Tongue (tissue), 2 donors: ENCODE measurements around the gene RRM2. TPM values are rescaled to one million over a fixed set of nuclear protein-coding genes. Genes with fewer than 3 reads are reported as not detected.

ENCODE experiments used
- DNase-seq: peaks from one replicate; pipeline ENCODE4 v3.0.0-alpha.2; 2015
- total RNA-seq: library from RNA; depleted of rRNA; stranded (reverse); fragments of >200 nt; gene quantifications from one replicate; pipeline ENCODE4 v1.2.3, GENCODE V29; 2014

The RRM2 gene
- total RNA-seq, 1 donor from 2014 or later = 20.3 TPM

DNA sequence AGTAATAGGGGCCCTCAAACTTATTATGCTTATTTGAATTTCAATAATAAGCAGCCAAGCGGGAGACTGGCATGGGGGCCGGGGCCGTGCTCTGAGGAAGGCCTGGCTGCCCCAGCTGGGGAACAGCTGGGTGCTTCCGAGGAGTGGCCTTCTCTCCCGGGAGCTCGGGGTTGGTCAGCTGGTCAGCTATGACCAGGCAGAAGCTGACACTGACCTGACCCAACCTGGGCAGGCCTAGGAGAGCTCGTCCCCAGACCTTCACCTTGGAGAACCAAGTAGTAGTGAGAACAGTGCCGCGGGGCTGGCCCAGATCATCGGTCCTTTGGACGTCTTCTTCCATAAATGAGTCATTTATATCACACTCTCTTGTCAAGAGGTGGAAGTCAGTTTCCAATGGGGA lies 36.1 kb downstream of the RRM2 start:
- DNase-seq = no peak

DNA sequence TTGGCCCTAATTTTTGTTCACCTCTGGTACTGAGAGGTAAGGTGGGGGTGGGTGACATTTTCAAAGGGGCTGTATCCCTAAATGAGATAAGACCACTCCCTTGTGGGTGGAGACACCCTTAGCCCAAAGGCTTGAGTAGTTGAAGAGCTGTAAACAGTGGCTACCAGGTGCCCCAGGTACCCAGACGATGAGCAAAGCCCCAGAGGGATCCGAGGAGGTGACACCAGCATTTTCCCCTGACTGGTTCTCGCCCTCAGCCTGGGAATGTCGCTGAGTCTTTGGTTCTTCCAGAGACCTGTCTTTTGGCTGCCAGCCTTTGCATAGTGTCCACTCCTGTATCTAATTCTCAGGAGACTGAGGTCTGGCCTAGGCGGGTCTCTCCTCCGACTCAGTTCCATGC lies 36.5 kb downstream of the RRM2 start:
- DNase-seq = no peak

DNA sequence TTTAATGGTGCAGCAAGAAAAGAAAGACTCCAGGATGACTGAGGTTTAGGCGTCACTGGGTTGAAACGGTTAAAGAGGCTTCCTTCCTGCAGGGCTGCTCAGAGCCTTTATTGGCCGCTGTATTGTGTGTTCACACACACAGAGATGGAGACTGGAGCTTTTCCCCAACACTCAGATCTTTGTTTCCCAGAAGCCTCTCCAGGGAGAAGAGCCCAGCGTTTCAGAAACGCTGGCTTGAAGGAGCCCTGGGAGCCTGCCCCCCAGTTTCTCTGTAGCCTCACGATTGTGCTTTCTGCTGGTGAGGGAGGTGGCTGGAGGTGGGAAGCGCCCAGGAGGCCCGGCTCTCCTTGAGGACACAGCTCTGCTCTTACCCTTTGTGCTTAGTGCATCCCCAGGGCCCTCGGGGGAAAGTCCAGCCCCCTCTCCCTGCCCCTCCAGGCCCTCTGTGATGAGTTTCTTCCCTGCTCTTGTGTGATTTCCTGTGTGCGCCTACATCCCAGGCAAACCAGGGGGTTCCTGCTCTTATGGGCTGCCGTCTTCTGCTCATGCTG lies 37.1 kb downstream of the RRM2 start:
- DNase-seq = no peak

DNA sequence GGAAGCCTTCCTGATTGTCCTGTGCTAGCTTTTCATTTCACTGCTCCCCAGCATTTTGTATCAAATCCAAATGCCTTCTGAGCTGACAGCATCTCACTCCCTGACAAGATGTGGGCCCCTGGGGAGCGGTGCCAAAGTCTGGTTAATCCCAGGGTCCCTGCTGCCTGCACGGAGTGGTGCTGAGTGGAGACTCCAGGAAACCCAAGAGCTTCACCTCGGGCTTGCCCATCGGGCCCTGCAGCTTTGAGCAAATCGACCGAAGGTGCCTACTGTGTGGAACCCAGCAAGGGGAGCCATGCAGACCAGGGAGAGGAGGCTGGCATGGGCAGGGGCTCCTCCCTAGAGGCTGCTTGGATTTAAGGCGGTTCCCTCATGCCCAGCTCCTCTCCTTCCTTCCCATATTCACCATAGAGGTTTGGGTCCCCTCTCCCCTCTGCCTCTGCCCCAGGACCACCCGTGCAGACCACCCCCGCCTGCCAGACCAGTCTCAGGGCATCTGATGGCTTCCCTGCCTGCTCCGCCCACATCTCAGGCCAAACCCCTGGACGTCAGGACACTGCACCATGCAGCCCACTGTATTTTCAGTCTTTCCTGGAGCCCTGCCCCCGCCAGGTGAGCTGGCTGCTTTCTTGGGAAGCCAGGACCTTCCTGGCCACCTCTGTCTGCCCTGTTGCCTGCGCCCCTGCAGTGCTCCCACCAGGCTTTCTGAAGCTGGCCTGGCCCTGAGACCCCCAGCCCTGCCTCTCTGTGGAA lies 37.8 kb downstream of the RRM2 start:
- DNase-seq = no peak

DNA sequence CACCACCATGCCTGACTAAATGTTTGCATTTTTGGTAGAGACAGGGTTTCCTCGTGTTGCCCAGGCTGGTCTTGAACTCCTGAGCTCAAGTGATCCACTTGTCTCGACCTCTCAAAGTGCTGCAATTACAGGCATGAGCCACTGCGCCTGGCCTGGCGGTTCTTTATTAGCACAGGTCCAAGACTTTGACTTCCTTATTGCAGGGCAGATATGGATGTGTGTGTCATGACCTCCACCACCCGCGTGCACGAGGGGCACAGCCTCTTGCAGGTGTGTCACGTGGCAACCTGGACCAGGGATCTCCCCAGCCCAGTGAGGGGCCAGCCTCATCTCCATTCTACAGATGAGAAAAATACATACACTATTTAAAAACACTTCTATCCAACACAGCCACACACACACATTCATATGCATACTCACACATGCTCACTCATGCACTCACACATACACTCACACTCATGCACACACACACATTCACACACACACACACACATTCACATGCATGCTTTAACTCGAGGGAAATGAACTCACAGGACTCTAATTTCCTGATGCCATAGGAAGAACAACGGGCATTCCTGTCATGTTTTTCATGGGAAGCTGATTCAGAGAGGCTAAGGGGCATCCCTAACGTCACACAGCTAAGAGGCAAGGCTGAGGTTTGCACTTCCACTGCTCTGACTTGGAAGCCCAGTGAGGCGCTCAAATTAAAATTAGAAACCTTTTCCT lies 38.8 kb downstream of the RRM2 start:
- no peak for DNase-seq

DNA sequence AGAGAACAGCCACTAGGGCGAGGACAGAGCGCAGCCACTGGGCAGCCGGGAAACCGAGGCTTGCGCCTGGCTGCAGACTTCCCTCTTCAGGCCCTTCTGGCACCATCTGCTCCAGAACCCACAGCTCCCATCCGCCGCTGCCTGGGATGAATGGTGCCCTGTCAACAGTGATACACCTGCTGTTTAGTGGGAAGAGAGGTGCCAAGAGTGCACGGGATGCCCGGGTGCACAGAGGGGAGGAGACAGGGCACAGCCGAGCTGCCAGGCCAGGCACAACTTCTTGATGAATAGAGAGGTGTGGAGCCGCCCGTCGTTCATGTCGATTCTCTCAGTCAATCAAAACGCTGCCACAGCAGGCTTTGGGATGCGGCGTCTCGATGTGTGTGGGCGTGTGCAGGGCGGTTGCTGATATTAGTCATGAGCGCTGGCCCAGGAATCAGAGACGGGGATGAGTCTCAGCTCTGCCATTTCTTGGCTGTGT lies 39.5 kb downstream of the RRM2 start:
- DNase-seq = no peak

DNA sequence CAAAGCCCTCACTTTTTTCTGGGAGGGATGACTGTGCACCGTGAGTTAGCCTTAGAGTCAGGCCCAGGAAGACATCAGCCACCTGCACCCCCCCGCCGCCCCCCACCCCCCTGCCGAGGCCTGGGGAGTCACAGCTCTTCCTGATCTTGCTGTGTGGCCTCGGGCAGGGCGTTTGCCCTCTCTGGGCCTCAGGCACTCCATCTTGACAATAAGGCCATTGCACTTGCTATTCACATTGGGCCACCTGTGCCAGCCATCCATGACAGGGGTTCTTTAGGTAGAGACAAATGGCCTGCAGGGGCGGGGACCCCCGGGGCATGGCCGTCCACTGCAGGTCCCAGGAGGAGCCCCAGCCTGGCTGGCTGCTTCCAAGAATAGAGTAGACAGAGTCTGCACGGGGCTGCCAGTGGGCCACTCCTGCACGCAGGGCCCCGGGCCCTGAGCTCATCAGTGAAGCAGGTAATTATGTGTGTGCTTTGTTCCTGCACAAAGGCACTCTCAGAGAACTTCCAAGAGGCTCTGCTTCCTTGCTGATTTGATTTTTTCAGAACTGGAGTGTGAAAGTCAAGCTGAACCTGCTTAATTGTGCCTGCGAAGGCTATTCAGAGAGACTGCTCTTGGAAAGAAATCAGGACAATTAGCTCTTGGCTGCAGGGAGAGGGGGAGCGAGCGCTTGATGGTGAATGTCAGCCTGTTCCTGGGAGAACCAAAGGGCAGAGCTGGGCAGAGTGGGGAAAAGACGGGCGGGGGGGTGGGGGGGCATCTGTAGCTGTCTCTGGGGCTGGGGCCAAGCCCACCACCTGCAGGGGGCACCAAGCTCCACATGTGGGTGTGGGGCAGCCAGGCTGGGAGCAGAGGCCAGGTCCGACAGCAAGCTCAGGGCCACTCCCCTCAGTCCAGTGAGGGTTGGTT lies 40.3 kb downstream of the RRM2 start:
- peak; percentile 40 for DNase-seq

DNA sequence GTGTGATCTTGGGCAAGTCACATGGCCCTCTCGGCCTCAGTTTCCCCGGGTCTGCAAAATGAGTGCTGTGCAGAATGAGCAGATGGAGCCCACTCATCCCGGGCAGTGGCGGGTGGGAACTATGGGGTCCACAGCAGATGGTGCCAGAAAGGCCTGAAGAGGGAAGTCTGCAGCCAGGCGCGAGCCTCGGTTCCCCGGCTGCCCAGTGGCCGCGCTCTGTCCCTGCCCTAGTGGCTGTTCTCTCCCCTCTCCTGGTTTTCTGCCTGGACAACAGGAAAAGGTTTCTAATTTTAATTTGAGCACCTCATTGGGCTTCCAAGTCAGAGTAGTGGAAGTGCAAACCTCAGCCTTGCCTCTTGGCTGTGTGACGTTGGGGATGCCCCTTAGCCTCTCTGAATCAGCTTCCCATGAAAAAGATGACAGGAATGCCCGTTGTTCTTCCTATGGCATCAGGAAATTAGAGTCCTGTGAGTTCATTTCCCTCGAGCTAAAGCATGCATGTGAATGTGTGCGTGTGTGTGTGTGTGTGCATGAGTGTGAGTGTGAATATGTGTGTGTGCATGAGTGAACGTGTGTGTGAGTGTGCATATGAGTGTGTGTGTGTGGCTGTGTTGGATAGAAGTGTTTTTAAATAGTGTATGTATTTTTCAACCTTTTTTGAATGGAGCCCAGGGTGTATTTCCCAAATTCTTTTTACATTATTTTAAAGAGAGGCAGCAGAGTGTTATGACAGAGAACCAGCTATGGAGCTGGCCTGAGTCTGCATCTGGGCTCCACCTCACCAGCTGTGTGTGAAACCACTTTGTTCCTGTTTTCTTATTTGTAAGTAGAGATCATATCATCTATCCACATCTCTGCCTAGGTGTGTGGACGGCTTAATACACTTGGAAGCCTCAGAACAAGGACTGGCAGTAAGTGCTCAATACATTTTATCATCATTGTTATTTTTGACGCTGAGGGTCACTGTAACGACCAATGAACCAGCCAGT lies 41.3 kb downstream of the RRM2 start:
- no peak for DNase-seq

DNA sequence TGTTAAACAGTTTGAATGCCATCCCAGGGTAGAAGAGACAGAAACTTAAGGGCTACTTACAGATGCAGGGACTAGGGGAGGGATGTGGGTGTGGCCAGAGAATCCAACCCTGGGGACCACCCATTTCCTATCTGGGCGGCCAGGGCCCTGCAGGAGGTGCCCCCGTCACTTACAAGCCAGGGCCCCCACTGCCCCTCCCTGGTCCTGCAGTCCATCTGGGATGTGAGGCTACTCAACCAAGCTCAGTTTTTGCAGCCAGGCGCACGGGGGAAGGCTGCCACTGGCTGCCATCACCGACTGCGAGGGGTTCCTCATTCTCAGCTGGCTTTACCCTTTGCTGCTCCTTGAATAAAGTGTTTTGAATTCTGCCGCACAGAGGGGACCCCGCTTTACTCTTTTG lies 42.1 kb downstream of the RRM2 start:
- DNase-seq = no peak

DNA sequence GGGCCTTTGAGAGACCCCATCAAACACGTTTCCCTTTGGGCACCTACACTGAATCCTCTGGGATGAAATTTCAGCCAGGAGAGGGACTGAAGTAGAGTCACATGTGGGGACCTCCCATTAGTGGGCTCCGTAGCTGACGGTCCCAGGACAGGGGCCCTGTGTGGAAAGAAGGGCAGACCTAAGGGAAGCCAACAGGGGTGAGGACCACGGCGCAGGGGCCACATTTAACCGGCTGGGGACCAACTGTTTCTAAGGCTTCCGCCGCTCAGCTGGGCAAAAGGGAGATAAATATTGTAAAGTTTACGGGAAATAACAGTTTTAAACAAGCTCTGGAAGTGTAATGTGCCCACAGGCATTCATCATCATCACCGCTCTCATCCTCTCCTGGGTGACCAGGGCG lies 42.7 kb downstream of the RRM2 start:
- no peak for DNase-seq

DNA sequence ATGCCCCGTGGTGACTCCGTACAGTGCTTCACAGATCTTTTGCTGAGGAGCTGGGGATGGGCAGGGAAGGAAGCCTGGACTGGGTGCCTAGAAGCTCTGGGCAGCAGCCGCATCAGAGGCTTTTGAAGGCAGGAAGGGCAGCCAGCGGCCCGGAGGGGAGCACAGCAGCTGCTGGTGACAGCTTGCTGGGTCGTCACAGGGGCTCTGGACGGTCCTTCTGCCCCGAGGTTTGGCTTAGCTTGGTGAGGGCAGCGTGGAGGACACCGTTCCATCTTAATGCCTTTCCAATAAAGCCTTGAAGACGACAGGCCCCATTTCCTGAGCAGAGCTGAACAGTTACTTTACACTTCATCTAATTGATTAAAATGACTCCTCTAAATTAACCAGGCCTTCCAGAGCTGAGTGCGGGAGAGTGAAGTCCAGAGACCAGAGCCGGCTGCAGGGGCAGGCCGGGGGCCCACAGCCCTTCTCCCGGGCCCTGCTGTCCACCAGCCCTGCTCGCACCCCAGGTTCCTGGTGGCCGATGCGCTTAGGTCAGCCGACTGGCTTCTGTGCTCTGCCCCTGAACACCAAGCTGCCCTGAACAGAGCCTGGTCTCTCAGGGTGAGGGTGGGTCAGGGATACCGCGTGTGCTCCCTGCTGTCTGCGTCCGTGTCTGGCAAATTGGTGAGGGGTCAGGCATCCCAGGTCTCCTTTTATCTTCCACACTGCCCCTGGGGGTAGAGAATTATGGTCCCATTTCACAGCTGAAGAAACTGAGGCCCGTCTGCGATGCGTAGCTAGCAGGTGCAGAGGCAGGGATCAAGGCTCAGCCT lies 43.5 kb downstream of the RRM2 start:
- no peak for DNase-seq

DNA sequence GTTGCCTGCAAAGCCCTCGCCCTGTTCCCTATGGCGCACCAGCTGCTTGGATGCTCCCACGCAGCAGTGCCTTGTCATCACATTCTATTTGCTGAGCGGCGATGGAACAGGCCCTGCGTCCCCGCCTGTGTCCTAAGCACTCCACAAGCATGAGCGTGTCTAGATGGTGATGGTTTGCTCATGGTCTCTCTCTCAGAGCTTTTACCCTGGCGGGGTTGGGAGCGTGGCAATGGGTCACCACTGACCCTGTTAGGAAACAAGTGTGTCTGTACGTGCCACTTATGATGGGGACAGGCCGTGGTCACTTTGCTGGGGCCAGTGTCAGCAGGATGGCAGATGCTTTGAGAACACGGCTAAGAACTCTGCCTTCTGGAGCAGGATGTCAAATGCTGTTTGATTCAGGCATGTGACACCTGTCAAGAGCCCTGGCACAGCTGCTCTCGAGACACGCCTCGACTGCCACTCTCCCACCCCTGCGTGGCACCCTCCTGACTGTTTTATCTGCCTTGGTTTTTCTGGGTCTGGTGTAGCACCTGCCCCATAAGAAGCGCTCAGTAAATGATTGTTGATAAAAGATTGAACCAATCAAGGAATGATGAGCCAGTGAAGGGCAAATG lies 44.2 kb downstream of the RRM2 start:
- peak; percentile 57 for DNase-seq

DNA sequence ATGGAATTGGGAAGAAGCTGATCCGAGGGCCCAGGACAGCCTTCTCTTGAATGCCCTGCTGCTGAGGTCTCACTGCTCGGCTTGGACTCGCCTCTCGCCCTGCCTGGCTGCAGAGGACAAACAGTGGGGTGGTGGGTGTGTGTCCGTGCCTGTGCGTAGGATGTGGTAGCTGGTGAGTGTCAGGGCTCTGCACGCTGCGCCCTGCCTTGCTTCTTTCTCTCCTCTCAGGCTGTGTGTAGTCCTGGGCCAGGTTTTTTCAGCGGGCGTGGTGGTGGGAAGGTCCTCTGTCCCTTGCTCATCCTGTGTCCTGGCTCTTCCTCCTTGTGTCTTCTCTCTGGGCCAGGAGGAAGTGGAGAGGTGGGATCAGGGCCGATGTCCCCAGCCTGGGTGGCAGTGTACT lies 44.8 kb downstream of the RRM2 start:
- DNase-seq = no peak

DNA sequence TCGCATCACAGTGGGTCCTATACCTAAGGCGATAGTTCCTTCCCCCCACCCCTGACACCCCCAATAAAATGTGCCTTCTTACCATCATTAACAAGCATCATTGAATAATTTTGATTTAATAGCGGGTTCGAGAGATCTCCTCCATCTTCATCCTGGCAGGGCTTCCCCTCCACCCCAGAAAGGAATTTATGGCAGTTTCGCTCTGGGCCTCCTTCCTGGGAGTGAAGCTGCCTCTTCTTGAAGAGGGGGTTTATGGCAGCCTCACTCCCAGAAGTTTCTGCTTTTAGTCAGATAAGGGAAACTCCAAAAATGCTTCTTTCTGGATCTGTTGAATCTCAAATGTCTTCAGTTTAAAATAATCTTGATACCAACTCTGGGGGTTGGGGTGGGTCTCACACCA lies 45.7 kb downstream of the RRM2 start:
- DNase-seq = no peak

DNA sequence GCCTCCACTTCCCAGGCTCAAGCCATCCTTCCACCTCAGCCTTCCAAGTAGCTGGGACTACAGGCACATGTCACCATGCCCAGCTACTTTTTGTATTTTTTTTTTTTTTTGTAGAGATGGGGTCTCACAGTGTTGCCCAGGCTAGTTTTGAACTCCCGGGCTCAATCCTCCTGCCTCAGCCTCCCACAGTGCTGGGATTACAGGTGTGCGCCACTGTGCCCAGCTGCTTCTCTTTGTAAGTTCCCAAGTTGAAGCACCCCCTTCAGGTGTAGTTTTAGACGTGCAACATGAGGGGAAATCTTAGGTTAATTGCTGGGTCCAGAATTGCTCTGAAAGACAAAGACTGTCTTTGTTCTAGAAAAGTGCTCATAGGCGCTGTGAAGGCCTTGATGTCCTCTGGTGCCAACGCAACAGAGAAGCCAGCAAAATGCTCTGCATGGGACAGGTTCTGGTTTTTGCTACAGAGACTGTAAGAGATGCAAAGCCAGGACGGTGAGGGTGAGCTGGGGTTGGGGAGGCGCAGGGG lies 46.6 kb downstream of the RRM2 start:
- DNase-seq = no peak

DNA sequence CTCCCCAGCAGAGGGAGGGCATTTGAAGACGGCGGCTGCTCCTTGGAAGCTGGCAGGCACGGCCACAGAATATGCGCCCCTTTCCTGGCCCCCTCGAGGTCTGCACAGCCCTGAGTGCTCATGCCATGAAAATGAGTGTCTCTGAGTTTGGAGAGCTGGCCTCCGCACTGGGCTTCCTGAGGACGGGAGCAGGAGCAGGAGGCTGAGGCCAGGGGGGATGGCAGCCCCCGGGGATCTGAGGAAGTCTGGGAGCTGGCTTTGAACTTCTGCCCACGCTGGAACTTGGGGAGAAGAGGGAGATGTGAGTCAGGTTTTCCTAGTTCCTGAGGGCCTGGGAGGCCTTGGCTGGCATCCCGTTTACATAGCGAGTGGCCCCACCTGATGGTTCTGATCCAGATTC lies 47.0 kb downstream of the RRM2 start:
- no peak for DNase-seq

DNA sequence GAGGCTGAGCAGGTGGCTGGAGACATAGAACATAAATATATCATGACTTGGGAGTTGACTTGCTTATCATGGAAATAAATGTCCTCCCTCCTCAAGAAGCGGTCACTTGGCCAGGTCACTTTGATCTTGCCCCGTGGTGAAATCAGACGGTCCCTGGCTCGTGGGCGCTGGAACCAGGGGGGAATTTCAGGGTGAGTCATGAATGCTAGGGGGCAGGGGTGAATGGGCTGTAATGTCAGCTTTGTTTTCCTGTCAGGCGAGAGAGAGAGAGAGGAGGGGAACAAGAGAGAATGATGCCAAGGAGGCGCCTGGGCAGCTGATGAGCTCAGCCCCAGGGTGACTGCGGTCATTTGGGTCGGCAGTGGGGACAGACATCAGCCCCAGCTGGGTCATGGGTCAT lies 47.7 kb downstream of the RRM2 start:
- DNase-seq = no peak

DNA sequence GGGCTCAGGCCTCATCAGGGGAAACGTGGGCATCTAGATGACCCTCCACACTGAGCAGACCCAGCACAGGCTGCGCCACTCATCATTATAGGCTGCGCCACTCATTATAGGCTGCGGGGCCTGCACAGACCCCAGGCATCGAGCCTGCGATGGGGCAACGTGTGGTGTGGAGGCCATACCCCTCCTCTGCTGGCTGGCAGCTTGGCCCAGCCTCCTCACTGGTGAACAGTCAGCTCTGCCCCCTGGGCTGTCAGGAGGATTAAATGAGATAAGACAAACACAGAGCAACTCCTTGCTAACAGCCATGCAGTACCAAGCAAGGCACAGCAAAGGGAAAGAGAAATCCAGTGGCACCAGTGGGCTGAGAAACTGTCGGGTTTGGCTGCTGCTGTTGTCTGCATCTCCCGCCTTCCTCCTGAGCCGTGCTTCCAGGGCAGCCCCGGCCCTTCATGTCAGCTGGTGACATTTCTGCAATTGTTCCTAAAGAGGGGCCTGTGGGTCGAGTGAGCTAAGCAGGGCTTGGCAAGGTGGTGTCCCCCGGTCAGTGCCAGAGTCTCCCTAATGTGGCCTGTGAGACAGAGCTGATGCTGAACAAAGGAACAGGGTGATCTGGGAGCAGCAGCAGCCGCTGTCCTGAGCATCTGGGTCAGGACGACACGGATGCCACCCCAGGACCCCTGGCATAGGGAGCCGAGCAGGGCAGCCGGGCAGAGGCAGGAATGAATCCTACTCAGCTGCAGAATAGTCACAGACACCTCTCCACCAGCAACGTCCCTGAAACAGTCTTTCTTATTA lies 48.7 kb downstream of the RRM2 start:
- DNase-seq = no peak
